H9 (cell line): ENCODE measurements around the gene CELF4. TPM values are rescaled to one million over a fixed set of nuclear protein-coding genes. Genes with fewer than 3 reads are reported as not detected.

Experiments
- DNase-seq: peaks from one replicate; pipeline ENCODE4 v3.0.0-alpha.2; 2017
- H2AFZ ChIP-seq: one replicate; pipeline ENCODE4 v1.6.1; 2013; ENCODE audit warnings: mild to moderate bottlenecking, low read length, control low read depth, moderate library complexity
- H2AK5ac ChIP-seq: 2 replicates; pipeline ENCODE4 v1.6.1; 2013; ENCODE audit warnings: low read length, control low read depth, mixed read lengths; ENCODE audit not compliant: insufficient read length
- H2BK120ac ChIP-seq: one replicate; pipeline ENCODE4 v1.6.1; 2013; ENCODE audit warnings: low read depth, mild to moderate bottlenecking, low read length, control low read depth, inconsistent platforms; ENCODE audit not compliant: poor library complexity, severe bottlenecking
- H2BK12ac ChIP-seq: 2 replicates; pipeline ENCODE4 v1.6.1; 2013; ENCODE audit warnings: low read length, control low read depth, mixed read lengths, low read depth; ENCODE audit not compliant: insufficient read length
- H2BK15ac ChIP-seq: 2 replicates; pipeline ENCODE4 v1.6.1; 2013; ENCODE audit warnings: low read depth, low read length, control low read depth
- H2BK20ac ChIP-seq: one replicate; pipeline ENCODE4 v1.6.1; 2013; ENCODE audit warnings: low read depth, mild to moderate bottlenecking, low read length, control low read depth, inconsistent platforms; ENCODE audit not compliant: poor library complexity, severe bottlenecking
- H2BK5ac ChIP-seq: 2 replicates; pipeline ENCODE4 v1.6.1; 2013; ENCODE audit warnings: low read length, control low read depth, mixed read lengths; ENCODE audit not compliant: insufficient read length
- H3K14ac ChIP-seq: 2 replicates; pipeline ENCODE4 v1.6.1; 2013; ENCODE audit warnings: low read length, control low read depth; ENCODE audit not compliant: insufficient read depth
- H3K18ac ChIP-seq: 2 replicates; pipeline ENCODE4 v1.6.1; 2013; ENCODE audit warnings: low read depth, mild to moderate bottlenecking, mixed read lengths, low read length, control low read depth; ENCODE audit not compliant: insufficient read length
- H3K23ac ChIP-seq: 2 replicates; pipeline ENCODE4 v1.6.1; 2013; ENCODE audit warnings: low read length, control low read depth, mixed read lengths, low read depth; ENCODE audit not compliant: insufficient read length
- H3K23me2 ChIP-seq: 2 replicates; pipeline ENCODE4 v1.6.1; 2013; ENCODE audit warnings: low read depth, mild to moderate bottlenecking, mixed read lengths, low read length, control low read depth; ENCODE audit not compliant: insufficient read length, poor library complexity, severe bottlenecking
- H3K27ac ChIP-seq: 2 replicates; pipeline ENCODE4 v1.5.1; 2013; ENCODE audit warnings: low read length, control low read depth, mixed read lengths, low read depth; ENCODE audit not compliant: insufficient read length
- H3K27me3 ChIP-seq: 2 replicates; pipeline ENCODE4 v1.6.1; 2013; ENCODE audit warnings: low read length, control low read depth, inconsistent platforms; ENCODE audit not compliant: insufficient read depth
- H3K4ac ChIP-seq: 2 replicates; pipeline ENCODE4 v1.6.1; 2013; ENCODE audit warnings: low read depth, mild to moderate bottlenecking, control low read depth, inconsistent platforms, low read length, moderate library complexity
- H3K4me1 ChIP-seq: 2 replicates; pipeline ENCODE4 v1.6.1; 2013; ENCODE audit warnings: low read length, control low read depth, inconsistent platforms; ENCODE audit not compliant: insufficient read depth
- H3K4me2 ChIP-seq: 2 replicates; pipeline ENCODE4 v1.6.1; 2013; ENCODE audit warnings: low read length, control low read depth, mixed read lengths; ENCODE audit not compliant: insufficient read length, insufficient read depth
- H3K56ac ChIP-seq: 2 replicates; pipeline ENCODE4 v1.6.1; 2013; ENCODE audit warnings: low read depth, mild to moderate bottlenecking, mixed read lengths, low read length, control low read depth; ENCODE audit not compliant: insufficient read length
- H3K79me1 ChIP-seq: 2 replicates; pipeline ENCODE4 v1.6.1; 2013; ENCODE audit warnings: low read depth, mild to moderate bottlenecking, moderate library complexity, low read length, control low read depth, inconsistent platforms; ENCODE audit not compliant: insufficient read depth, poor library complexity, severe bottlenecking
- H3K79me2 ChIP-seq: 2 replicates; pipeline ENCODE4 v1.6.1; 2013; ENCODE audit warnings: low read length, control low read depth, inconsistent platforms; ENCODE audit not compliant: insufficient read depth
- H3K9ac ChIP-seq: 2 replicates; pipeline ENCODE4 v1.6.1; 2013; ENCODE audit warnings: low read length, control low read depth, mixed read lengths; ENCODE audit not compliant: insufficient read length; ENCODE audit errors: extremely low read depth
- H3K9me3 ChIP-seq: one replicate; pipeline ENCODE4 v1.6.1; 2013; ENCODE audit warnings: low read depth, low read length, inconsistent platforms; ENCODE audit not compliant: control insufficient read depth
- H3T11ph ChIP-seq: one replicate; pipeline ENCODE4 v1.6.1; 2013; ENCODE audit warnings: mild to moderate bottlenecking, low read length, control low read depth, inconsistent platforms
- H4K20me1 ChIP-seq: one replicate; pipeline ENCODE4 v1.6.1; 2013; ENCODE audit not compliant: control insufficient read depth, insufficient read length, insufficient read depth
- H4K5ac ChIP-seq: 2 replicates; pipeline ENCODE4 v1.6.1; 2013; ENCODE audit warnings: low read depth, mild to moderate bottlenecking, mixed read lengths, low read length, control low read depth; ENCODE audit not compliant: insufficient read length
- H4K8ac ChIP-seq: replicated peaks from 2 replicates; pipeline ENCODE4 v1.6.1; 2013; ENCODE audit warnings: low read length, control low read depth, mixed read lengths, low read depth; ENCODE audit not compliant: insufficient read length
- H4K91ac ChIP-seq: 2 replicates; pipeline ENCODE4 v1.6.1; 2013; ENCODE audit warnings: low read depth, mild to moderate bottlenecking, moderate library complexity, mixed read lengths, low read length, control low read depth; ENCODE audit not compliant: insufficient read length
- H3K27ac Mint-ChIP-seq, 3 experiments: 2 replicates in 2 of 3; 3 replicates in 1 of 3; pipeline ENCODE4 v1.8.0; 2020 to 2021; ENCODE audit warnings: mixed read lengths in 3 of 3, mild to moderate bottlenecking in 1 of 3, moderate library complexity in 1 of 3
- H3K27me3 Mint-ChIP-seq: 2 replicates; pipeline ENCODE4 v1.8.0; 2021; ENCODE audit warnings: low read depth, mild to moderate bottlenecking, moderate library complexity, mixed read lengths
- H3K36me3 Mint-ChIP-seq, 3 experiments: 2 replicates in 2 of 3; 3 replicates in 1 of 3; pipeline ENCODE4 v1.8.0; 2020 to 2021; ENCODE audit warnings: low read depth in 3 of 3, mixed read lengths in 3 of 3; ENCODE audit not compliant: insufficient read depth in 1 of 3
- H3K4me1 Mint-ChIP-seq, 2 experiments: 2 replicates each; pipeline ENCODE4 v1.8.0; 2020; ENCODE audit warnings: mixed read lengths in 2 of 2
- H3K4me3 Mint-ChIP-seq, 2 experiments: 2 replicates in 1 of 2; 3 replicates in 1 of 2; pipeline ENCODE4 v1.8.0; 2020 to 2021; ENCODE audit warnings: mild to moderate bottlenecking in 2 of 2, mixed read lengths in 2 of 2, moderate library complexity in 1 of 2
- H3K9me3 Mint-ChIP-seq, 2 experiments: 2 replicates in 1 of 2; 3 replicates in 1 of 2; pipeline ENCODE4 v1.8.0; 2020; ENCODE audit warnings: mild to moderate bottlenecking in 2 of 2, mixed read lengths in 2 of 2, moderate library complexity in 1 of 2
- CTCF ChIP-seq: fragments of 200-600 bp; sonication (generic); conservative IDR thresholded peaks from 3 replicates; pipeline ENCODE4 v1.8.0; 2021; ENCODE audit warnings: antibody characterized with exemption, mild to moderate bottlenecking
- WGBS: extraction: QIAGEN DNeasy Blood & Tissue Kit; methylation state at CpG from one replicate; pipeline ENCODE4 v1.1.7; 2013; ENCODE audit warnings: missing lambda C conversion rate, low lambda C conversion rate, mixed read lengths; ENCODE audit not compliant: insufficient read length; ENCODE audit errors: extremely low coverage; 5-methylcytosine and 5-hydroxymethylcytosine counted together
- total RNA-seq: library from RNA; stranded (reverse); gene quantifications from 2 replicates; pipeline ENCODE4 v1.2.1, GENCODE V29; 2021

Gene CELF4
- total RNA-seq, 1 experiment from 2014 or later, result 1.1 TPM

- no peaks in the 10 kb centered on the region for H3K79me2 ChIP-seq
- no peak overlapping the region for H2BK15ac ChIP-seq
- H3K9ac ChIP-seq, result no peak overlapping the region
- Mint-ChIP-seq H3K36me3 (no peaks in the 10 kb centered on the region), H3K9me3 (no peaks in the 10 kb centered on the region; a peak in 2 of 5 replicates), H3K27me3 (peaks cover 31% of the 10 kb centered on the region), H3K27ac (no peak overlapping the region; a peak in 1 of 7 replicates), H3K4me3 (peak overlapping the region in 1 of 2 experiments; percentile 13; a peak in 1 of 5 replicates), H3K4me1 (peaks cover 44 to 51% of the 10 kb centered on the region in 2 experiments)
- no peak overlapping the region for H3K18ac ChIP-seq
- H3K79me1 ChIP-seq, result no peaks in the 10 kb centered on the region
- H3K14ac ChIP-seq, result no peak overlapping the region
- no peak overlapping the region for H2AFZ ChIP-seq
- H3K9me3 ChIP-seq, result no peaks in the 10 kb centered on the region
- H2BK12ac ChIP-seq, result no peak overlapping the region
- H4K20me1 ChIP-seq, result no peaks in the 10 kb centered on the region
- H4K8ac ChIP-seq, result no peak overlapping the region
- H3K23ac ChIP-seq, result no peak overlapping the region
- H2BK5ac ChIP-seq, result no peak overlapping the region
- H3K27ac ChIP-seq, result no peak overlapping the region
- H4K5ac ChIP-seq, result no peak overlapping the region
- no CpG with 5 or more reads among the region's 1 CpG for WGBS
- H3K4me2 ChIP-seq, result no peak overlapping the region
- no peak overlapping the region for H3K4ac ChIP-seq
- H3K23me2 ChIP-seq, result no peaks in the 10 kb centered on the region
- H4K91ac ChIP-seq, result no peak overlapping the region
- no peak overlapping the region for H3T11ph ChIP-seq
- TF ChIP-seq CTCF, result no peak
- no peak overlapping the region for H3K56ac ChIP-seq
- H3K27me3 ChIP-seq, result no peaks in the 10 kb centered on the region; the same call in 1 of the 2 replicates
- H3K4me1 ChIP-seq, result peaks cover 12% of the 10 kb centered on the region; the same call in 1 of the 2 replicates
- no peak overlapping the region for H2BK120ac ChIP-seq
- H2AK5ac ChIP-seq, result no peak overlapping the region
- DNase-seq, result no peak
- H2BK20ac ChIP-seq, result no peak overlapping the region
Measured at GRCh38 chr18:37492952-37493351, 72.6 kb downstream of the CELF4 start.
